HG03378 (cell line): Measurements from ENCODE around the gene TNNT1.
"Not testable (repeated sequence)": the region's sequence is repeated elsewhere in the genome, so short reads cannot be mapped to it uniquely, and the experiment has no call there.

Experiments
- ATAC-seq: cut with Tn5 transposase; IDR thresholded peaks from one replicate; pipeline ENCODE4 v1.9.1; 2021; ENCODE audit warnings: mild to moderate bottlenecking, moderate library complexity; ENCODE audit not compliant: unreplicated experiment

The TNNT1 gene

DNA sequence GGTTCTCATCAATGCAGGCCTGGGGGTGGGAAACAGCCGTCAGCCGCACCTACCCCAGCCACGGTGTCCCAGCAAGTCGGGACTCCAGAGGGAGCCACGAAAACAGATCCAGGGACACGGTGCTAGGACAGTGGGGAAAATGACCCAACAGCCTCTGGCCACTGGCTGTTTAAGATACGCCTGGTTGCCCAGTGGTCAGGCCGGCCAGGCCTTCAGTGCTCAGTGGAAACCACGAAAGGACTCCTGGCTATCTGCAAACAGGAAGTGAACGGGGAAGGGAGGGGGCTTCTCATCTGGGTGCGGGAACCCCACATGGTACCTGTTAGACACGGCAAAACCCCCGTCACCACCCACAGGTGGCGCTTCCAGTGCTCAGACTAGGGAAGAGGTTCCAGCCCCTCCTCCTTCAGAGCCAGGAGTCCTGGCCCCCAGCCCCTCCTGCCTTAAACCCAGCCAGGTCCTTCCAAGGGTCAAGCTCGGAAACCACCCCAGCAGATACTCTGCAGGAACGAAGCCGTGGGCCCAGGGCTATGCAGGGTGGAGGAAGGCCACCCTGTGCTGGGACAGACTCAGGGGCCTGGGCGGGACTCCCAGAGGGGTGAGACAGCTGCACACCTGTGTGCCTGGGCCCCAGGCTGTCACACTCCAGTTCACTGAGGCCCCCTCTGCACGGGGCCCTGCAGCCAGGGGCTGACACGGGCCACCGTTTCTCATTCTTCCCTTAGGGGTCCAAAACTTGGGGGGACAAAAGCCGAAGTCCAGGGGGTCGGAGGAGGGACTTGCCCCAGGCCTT is 36.0 kb downstream of the TNNT1 start:
- no peak for ATAC-seq

GRCh38 chr19:55112246-55112776 is 36.7 kb downstream of the TNNT1 start:
- ATAC-seq, result no peak

- ATAC-seq, result no peak
Observed at GRCh38 chr19:55111238-55111831, 37.7 kb downstream of the TNNT1 start.

- ATAC-seq, result no peak
Observed at GRCh38 chr19:55109527-55110291, 39.3 kb downstream of the TNNT1 start.

- ATAC-seq, result not testable (repeated sequence)
Observed at GRCh38 chr19:55107252-55107651, 41.8 kb downstream of the TNNT1 start.

DNA sequence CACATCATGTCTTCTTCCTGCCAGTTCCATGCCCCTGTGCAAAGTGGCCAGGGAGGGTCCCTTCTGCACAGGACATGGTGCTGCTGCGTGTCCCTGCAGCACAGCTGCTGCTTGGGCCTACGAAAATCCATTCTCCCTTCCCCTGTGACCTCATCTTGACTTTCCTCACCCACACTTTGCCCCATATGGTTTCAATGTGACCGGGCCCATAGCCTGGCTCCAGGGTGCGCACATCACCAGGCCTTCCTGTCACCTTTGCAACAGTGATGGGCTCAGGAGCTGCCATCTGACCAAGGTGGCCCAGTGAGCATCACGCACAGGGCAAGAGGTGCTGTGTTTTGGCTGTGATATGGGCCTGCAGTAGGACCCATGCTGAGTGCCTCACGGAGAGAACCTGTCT is 42.4 kb downstream of the TNNT1 start:
- no peak for ATAC-seq

DNA sequence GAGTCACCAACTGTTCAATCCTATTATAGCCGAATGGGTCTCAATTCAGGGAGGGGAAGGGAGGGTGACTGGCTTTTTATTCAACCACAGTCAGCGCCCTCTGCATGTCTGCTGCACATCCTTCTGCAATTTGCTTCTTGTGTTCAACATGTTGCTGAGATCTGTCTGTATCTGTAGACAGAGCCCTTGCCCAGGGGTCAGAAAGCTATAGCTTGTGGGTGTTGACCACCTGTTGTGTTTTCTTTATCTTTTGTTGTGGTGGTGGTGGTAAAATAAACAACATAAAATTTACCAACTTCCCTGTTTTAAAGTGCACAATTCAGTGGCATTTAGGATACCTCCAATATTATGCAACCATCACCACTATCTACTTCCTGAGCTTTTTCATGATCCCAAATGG is 43.8 kb downstream of the TNNT1 start:
- no peak for ATAC-seq

DNA sequence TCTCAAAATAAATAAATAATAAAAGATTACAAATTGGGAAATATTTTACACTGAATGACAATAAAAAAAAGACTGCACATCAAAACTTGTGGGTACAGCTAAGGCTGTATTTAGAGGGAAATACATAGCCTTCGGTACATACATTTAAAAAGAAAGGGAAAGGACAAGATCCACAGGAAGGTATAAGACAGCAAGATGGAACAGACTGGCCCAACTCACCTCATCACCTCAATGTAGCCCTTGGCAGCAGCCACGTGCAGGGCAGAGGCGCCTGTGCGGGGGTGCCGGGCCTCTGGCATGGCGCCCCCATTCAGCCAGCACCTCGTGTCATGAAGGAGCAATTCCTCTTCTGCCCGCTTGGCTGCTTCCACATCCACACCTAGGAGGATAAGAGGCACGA is 45.8 kb downstream of the TNNT1 start:
- ATAC-seq, result no peak

- no peak for ATAC-seq
Observed at GRCh38 chr19:55101261-55101660, 47.7 kb downstream of the TNNT1 start.

DNA sequence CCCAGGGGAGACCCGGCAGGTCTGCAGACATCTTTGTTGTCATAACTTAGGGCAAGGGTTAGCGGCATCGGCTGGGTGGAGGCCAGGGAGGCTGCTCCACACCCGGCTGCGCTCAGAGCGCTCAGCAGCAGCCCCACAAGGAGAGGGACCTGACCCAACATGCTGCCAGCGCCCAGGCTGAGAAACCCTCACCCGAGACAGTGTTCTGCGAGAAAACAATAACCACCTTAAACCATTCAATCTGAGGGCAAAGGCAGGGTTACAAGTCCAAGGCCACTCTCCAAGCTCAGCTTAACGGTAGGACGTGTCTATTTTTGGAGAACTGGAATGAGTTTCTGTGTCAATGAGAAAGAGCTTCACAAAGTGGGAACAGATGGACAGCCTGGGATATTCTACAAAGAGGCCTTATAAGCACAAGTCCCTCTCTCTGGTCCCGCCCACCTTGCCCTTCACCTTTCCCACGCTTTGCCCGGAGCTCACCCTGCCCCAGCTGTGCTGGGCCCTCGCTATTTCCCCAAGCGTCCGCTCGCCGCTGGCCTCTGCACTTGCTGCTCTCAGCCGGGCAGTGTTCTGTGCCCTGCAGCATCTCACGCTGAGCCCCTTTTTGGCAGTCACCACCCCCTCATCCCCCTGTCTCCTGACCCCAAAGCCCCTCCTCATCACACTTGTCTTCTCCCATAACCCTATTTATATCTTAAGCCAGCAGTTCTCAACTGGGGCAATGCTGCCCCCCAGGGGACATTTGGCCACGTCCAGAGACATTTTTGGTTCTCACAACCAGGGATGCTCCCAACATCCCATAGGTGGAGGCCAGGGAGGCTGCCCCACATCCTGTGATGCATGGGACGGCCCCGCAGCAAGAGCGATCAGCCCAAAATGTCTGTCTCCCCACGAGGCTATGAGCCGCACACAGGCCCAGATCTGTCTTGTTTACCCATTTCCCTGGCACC is 49.2 kb downstream of the TNNT1 start:
- no peak for ATAC-seq

DNA sequence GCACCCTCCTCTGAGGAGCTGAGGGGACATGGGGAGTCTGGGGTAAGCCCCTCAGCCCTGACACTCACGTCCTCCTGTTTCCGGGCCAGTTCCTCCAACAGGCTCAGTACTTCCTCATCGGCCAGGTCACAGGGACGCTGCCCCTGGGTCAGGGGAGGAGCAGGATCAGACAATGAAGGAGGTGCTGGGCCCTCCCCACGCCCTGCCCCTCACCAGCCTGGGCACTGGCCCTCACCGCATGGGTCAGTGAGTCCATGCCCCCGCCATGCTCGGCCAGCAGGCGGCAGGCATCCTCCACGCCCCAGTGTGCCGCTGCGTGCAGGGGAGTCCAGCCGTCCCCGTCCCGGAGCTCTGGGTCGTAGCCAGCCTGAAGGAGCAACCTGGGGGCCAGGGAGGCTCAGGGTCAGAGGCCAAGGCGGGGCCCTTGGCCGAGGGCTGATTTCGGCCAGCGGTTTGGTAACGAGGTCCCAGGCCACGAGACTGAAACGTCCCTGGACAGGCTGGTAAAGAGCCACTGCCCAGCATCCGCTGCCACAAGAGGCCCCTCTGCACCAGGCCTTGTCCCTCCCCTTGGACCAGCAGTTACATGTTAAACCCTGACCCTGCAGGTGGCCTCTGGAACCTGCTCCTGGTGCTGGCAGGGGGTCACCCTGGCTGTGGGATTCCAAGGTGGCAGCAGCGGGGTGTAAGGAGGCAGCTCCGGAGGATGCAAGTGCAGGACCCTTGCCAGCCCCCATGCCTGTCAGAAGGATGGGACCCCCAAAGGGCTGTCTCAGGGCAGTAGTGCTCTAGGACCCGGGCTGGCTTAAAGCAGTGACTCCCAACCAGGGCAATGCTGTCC is 50.1 kb downstream of the TNNT1 start:
- no peak for ATAC-seq

- no peak for ATAC-seq
Observed at GRCh38 chr19:55097864-55098715, 50.9 kb downstream of the TNNT1 start.

DNA sequence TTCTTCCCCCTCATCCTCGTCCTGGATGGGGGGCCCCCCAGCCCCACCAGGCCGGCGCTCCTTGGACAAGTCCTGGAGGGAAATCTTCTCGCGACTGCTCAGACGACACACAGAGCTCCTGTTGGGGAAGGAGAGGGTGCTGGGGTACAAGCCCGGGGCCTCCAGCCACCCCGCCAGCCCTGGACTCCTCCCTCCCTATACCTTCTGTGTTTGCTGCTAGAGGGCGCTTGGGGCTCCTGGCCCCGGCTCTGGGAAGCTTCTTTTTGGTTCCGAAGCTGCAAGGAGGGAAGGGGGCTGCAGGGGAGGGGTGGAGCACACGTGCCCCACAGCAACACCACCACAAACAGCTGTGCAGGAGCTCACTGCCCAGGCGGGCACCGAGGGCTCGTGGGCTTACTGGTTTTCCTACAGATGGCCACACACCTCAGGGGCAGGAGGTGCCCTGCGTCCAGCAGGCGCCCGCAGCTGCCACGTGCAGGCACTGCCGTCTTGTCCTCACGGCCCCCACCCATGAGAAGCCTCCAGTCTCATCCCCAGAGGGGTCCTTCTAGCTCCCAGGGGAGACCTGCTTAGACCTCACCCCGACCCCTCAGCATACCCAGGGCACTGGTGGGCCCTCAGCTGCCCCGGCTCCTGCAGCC is 52.8 kb downstream of the TNNT1 start:
- no peak for ATAC-seq

- ATAC-seq, result no peak
Observed at GRCh38 chr19:55095260-55096060, 53.5 kb downstream of the TNNT1 start.

DNA sequence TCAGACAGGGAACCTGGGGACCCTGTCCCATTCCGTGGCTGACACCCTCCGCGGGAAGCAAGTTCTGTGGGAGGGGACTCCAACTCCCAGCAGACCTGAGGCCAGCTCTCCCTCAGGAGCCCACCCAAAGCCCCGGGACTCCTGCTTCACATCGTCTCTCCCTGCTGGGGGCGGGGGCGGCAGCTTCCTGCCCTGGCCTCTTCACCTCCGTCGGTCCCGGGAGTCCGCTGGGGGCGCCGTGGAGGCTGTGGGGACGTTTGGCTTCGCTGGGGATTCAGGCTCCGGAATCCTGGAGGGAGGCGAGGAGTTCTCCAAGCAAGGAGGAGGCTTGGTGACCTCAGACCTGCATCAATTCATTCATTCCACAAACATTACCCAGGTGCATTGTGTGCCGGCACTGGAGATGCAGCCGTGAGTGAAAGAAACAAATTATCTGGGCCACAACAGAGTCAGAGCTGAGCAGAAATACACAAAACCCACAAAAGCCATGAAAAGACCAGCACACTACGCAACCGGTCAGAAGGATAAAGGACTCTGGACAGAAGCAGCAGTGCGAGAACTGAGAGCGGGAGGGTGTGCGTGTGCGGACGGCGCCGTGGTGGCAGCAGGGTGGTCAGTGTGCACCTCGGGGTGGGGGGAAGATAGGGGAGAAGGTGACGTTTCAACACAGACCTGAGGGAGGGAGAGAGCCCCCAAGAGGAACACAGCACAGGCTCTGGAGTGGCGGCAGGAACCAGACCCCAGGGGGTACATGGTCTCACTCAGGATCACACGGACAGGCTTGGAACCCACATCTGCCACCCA is 54.3 kb downstream of the TNNT1 start:
- ATAC-seq, result no peak

- no peak for ATAC-seq
Observed at GRCh38 chr19:55092423-55093318, 56.3 kb downstream of the TNNT1 start.
